ENCODE results near the gene CLDN15.

GRCh38 chr7:101198476-101198875, 39.1 kb downstream of the CLDN15 start:
- TF ChIP-seq POLR2A (IDR thresholded peaks at IDR 0.05): no peak
- no peak for TF ChIP-seq CTCF (IDR thresholded peaks at IDR 0.05 in 8 of 11, conservative IDR thresholded peaks at IDR 0.05 in 3 of 11)
- TF ChIP-seq POLR2AphosphoS5 (IDR thresholded peaks at IDR 0.05): no peak

All from spleen (tissue), 7 donors.